Adrenal gland (tissue), 5 donors: ENCODE data around the gene MRPL10.

Experiments
- POLR2A ChIP-seq, 2 donors: fragments of 450-650 bp; IDR thresholded peaks; one replicate each; pipeline ENCODE4 v1.6.1; 2017; ENCODE audit warnings: antibody characterized with exemption in 2 of 2, mild to moderate bottlenecking in 2 of 2, moderate library complexity in 1 of 2
- TF ChIP-seq, protein P1 (sequence below), 6 experiments: fragments of 450-650 bp in 4 of 6; fragments of 200-600 bp in 2 of 6; sonication (generic) in 1 of 6; IDR thresholded peaks; 1 replicate in 5 of 6; 2 replicates in 1 of 6; pipeline versions ENCODE4 v1.5.1 to v1.8.0; 2016 to 2021; ENCODE audit warnings: antibody characterized with exemption in 6 of 6, mild to moderate bottlenecking in 2 of 6, moderate library complexity in 1 of 6
- donor health status: DM: no; HTN: no; CAD: no.

DNA sequence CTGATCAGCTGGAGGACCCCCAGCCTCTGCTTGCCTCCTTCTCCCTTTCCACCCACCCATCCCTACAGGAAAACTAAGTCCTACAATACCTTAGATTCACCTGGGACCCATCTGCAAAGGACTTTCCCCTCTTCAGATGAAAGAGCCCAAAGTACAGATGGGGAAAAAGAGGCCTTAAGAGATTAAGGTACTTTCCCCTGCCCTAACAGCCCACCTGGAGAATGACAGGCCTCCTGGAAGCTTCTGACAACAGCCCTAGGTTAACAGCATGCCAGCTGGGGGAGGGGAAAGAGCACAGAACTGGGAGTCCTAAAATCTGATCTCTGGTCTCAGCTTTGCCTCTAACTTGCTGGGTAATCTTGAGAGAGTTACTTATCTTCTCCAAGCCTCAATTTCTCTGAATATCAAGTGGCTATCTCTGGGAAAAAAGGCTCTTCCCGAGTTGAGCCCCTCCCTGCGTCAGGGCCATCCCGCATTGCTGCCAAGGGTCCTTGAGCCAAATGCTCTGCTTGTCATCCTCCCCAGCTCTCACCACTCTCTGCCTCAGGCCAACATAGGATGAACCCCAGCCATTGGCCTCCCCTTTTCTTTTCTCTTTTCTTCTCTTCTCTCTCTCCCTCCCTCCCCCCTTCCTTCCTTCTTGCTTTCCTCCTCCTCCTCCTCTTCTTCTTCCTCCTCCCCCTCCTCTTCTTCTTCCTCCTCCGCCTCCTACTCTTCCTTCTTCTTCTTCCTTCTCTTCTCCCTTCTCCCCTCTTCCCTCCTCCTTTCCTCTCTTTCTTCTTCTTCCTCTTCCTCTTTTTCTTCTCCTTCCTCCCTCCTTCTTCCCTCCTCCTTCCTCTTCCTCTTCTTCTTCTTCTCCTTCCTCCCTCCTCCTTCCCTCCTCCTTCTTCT is 42.1 kb upstream of the MRPL10 start:
- TF ChIP-seq, protein P1, sequence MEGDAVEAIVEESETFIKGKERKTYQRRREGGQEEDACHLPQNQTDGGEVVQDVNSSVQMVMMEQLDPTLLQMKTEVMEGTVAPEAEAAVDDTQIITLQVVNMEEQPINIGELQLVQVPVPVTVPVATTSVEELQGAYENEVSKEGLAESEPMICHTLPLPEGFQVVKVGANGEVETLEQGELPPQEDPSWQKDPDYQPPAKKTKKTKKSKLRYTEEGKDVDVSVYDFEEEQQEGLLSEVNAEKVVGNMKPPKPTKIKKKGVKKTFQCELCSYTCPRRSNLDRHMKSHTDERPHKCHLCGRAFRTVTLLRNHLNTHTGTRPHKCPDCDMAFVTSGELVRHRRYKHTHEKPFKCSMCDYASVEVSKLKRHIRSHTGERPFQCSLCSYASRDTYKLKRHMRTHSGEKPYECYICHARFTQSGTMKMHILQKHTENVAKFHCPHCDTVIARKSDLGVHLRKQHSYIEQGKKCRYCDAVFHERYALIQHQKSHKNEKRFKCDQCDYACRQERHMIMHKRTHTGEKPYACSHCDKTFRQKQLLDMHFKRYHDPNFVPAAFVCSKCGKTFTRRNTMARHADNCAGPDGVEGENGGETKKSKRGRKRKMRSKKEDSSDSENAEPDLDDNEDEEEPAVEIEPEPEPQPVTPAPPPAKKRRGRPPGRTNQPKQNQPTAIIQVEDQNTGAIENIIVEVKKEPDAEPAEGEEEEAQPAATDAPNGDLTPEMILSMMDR (IDR thresholded peaks at IDR 0.05) = no peak
- no peak for TF ChIP-seq POLR2A (IDR thresholded peaks at IDR 0.05)
